ENCODE measurements around the gene FIZ1. TPM values are rescaled to one million over a fixed set of nuclear protein-coding genes. Genes with fewer than 3 reads are reported as not detected.

The FIZ1 gene
- total and polyA plus RNA-seq, 7 donors = 3.5 to 9.6 (median 8.9) TPM

GRCh38 chr19:55590109-55590508 is 9.2 kb downstream of the FIZ1 start:
- intact Hi-C loops (cut with DNase I) = no loop called here
- H3K27me3 ChIP-seq = no peaks in the 10 kb centered on the region
- TF ChIP-seq CTCF (IDR thresholded peaks at IDR 0.05) = no peak
- TF ChIP-seq POLR2A (IDR thresholded peaks at IDR 0.05) = no peak
- TF ChIP-seq POLR2AphosphoS5 (IDR thresholded peaks at IDR 0.05) = no peak
- TF ChIP-seq EP300 (IDR thresholded peaks at IDR 0.05) = no peak
- WGBS, 2 donors = 61 to 69% methylated on average over 7 of the region's 7 CpGs
- no peak overlapping the region for H3K4me3 ChIP-seq
- peaks cover 0 to 20% (median 0%) of the 10 kb centered on the region in 4 donors for H3K36me3 ChIP-seq
- DNase-seq = no peak
- H3K4me1 ChIP-seq = peaks cover 0 to 28% (median 26%) of the 10 kb centered on the region in 4 donors
- H3K27ac ChIP-seq = no peak overlapping the region
- no peaks in the 10 kb centered on the region for H3K9me3 ChIP-seq

GRCh38 chr19:55588738-55589137 is 10.6 kb downstream of the FIZ1 start:
- Histone ChIP-seq H3K4me3 (no peak overlapping the region), H3K9me3 (no peaks in the 10 kb centered on the region), H3K36me3 (peaks cover 0 to 16% (median 0%) of the 10 kb centered on the region in 4 donors), H3K4me1 (peaks cover 0 to 28% (median 26%) of the 10 kb centered on the region in 4 donors), H3K27ac (no peak overlapping the region), H3K27me3 (no peaks in the 10 kb centered on the region)
- WGBS, 2 donors = 91 to 92% methylated on average over 8 of the region's 8 CpGs
- no peak for DNase-seq
- intact Hi-C loops (cut with DNase I) = no loop called here
- no peak for TF ChIP-seq POLR2A (IDR thresholded peaks at IDR 0.05)
- TF ChIP-seq CTCF (IDR thresholded peaks at IDR 0.05) = no peak
- TF ChIP-seq POLR2AphosphoS5 (IDR thresholded peaks at IDR 0.05) = no peak
- TF ChIP-seq EP300 (IDR thresholded peaks at IDR 0.05) = no peak

- Histone ChIP-seq H3K36me3 (peaks cover 0 to 8% (median 0%) of the 10 kb centered on the region in 4 donors), H3K9me3 (no peaks in the 10 kb centered on the region), H3K4me1 (peaks cover 0 to 31% (median 27%) of the 10 kb centered on the region in 4 donors), H3K27ac (peak overlapping the region in 3 of 4 donors; percentile 1 to 32 (median 3)), H3K4me3 (peak overlapping the region in 3 of 4 donors; percentile 25 to 42 (median 41)), H3K27me3 (no peaks in the 10 kb centered on the region)
- intact Hi-C loops (cut with DNase I) = no loop called here
- DNase-seq = peak; percentile 96
- TF ChIP-seq POLR2AphosphoS5 (IDR thresholded peaks at IDR 0.05) (peak in 2 of 4 donors; percentile 19 to 26), CTCF (IDR thresholded peaks at IDR 0.05) (no peak)
- 1% methylated on average over 40 of the region's 40 CpGs for WGBS, 2 donors
Observed at GRCh38 chr19:55586976-55587668, 12.2 kb downstream of the FIZ1 start.

- 2 to 3% methylated on average over 35 to 36 of the region's 36 CpGs for WGBS, 2 donors
- Histone ChIP-seq H3K27ac (peak overlapping the region; percentile 54 to 66 (median 61)), H3K36me3 (no peaks in the 10 kb centered on the region), H3K27me3 (no peaks in the 10 kb centered on the region), H3K4me3 (peak overlapping the region; percentile 13 to 42 (median 34)), H3K9me3 (no peaks in the 10 kb centered on the region), H3K4me1 (peaks cover 0 to 44% (median 39%) of the 10 kb centered on the region in 4 donors)
- intact Hi-C loops (cut with DNase I) = no loop called here
- peak; percentile 89 for DNase-seq
- no peak for TF ChIP-seq POLR2AphosphoS5 (IDR thresholded peaks at IDR 0.05)
- TF ChIP-seq EP300 (IDR thresholded peaks at IDR 0.05) = no peak
- no peak for TF ChIP-seq CTCF (IDR thresholded peaks at IDR 0.05)
- TF ChIP-seq POLR2A (IDR thresholded peaks at IDR 0.05) = no peak
Observed at GRCh38 chr19:55585658-55586339, 13.5 kb downstream of the FIZ1 start.

Data from sigmoid colon (tissue), 7 donors.